Measurements from ENCODE around the gene PCDH9. TPM values are rescaled to one million over a fixed set of nuclear protein-coding genes. Genes with fewer than 3 reads are reported as not detected.

The PCDH9 gene
- total and polyA plus RNA-seq, 2 of the 13 experiments (the other 11 are each of a cell fraction or from before 2014, with no cell fraction given) = 0.09 TPM; not detected in 1

- no peak for TF ChIP-seq SCMH1 (CRISPR knock-in tag; IDR thresholded peaks at IDR 0.05; ENCODE audit: borderline replicate concordance)
- no peak for TF ChIP-seq YY1 (IDR thresholded peaks at IDR 0.05; ENCODE audit: insufficient read depth, insufficient replicate concordance, low read depth, low read length)
- no peak for TF ChIP-seq HNF4G (IDR thresholded peaks at IDR 0.05; ENCODE audit: borderline replicate concordance, low read depth, low read length)
- TF ChIP-seq HNF4G (CRISPR knock-in tag; IDR thresholded peaks at IDR 0.05; ENCODE audit: borderline replicate concordance, low read depth) = no peak
- TF ChIP-seq NCOA1 (CRISPR knock-in tag; IDR thresholded peaks at IDR 0.05) = no peak
- TF ChIP-seq MXD4 (CRISPR knock-in tag; IDR thresholded peaks at IDR 0.05) = no peak
- TF ChIP-seq ELF4 (CRISPR knock-in tag; IDR thresholded peaks at IDR 0.05; ENCODE audit: borderline replicate concordance) = no peak
- no peak for TF ChIP-seq SP4 (CRISPR knock-in tag; IDR thresholded peaks at IDR 0.05)
These were observed 86.5 kb downstream of the PCDH9 start (continued) for GRCh38 chr13:67143544-67144115.

- no peak for DNase-seq (ENCODE audit: low spot score)
- no TSS peak for BruUV-seq (replicated peaks)
- in situ Hi-C loops (cut with HindIII; ENCODE audit: extremely low pct_ligation_motif_present, low pct_unique_long_range_greater_than_20kb) = no loop called here
- ChIA-PET CTCF (ENCODE audit: low intra/inter-chr PET ratio, low total read pairs) (no interaction called here), POLR2A (no interaction called here)
- intact Hi-C loops (cut with micrococcal nuclease; ENCODE audit: unreplicated experiment) = no loop called here
- Histone ChIP-seq H2AFZ (ENCODE audit: low read length) (no peak overlapping the region), H3K9me3 (ENCODE audit: low read length) (no peaks in the 10 kb centered on the region), H3K27me3 (ENCODE audit: control insufficient read depth in 1 of 2, insufficient read depth in 2 of 2, low read length in 2 of 2) (no peaks in the 10 kb centered on the region), H3K27ac (ENCODE audit: extremely low read length, insufficient read depth, low read length) (no peak overlapping the region), H3K4me2 (ENCODE audit: low read depth, low read length) (no peak overlapping the region), H3K4me3 (replicated peaks in 1 of 3; ENCODE audit: insufficient read depth in 1 of 3, low read depth in 2 of 3, low read length in 3 of 3) (no peak overlapping the region), H3K4me1 (ENCODE audit: insufficient read depth, low read length) (no peaks in the 10 kb centered on the region), H4K20me1 (ENCODE audit: insufficient read depth, low read length) (no peaks in the 10 kb centered on the region), H3K79me2 (ENCODE audit: insufficient read depth, low read length) (no peaks in the 10 kb centered on the region), H3K36me3 (replicated peaks in 1 of 2; ENCODE audit: control insufficient read depth in 1 of 2, insufficient read depth in 2 of 2, low read length in 2 of 2) (no peaks in the 10 kb centered on the region), H3K9ac (ENCODE audit: insufficient read depth, low read depth, low read length) (no peak overlapping the region)
- no peak for FAIRE-seq
- ATAC-seq = no peak
- WGBS (ENCODE audit: low lambda C conversion rate) = 0% methylated on average over 2 of the region's 2 CpGs
- TF ChIP-seq HMGXB4 (CRISPR knock-in tag; IDR thresholded peaks at IDR 0.05; ENCODE audit: borderline replicate concordance in 1 of 2, low read depth in 1 of 2) (no peak), MIER2 (CRISPR knock-in tag; IDR thresholded peaks at IDR 0.05) (no peak), HCFC1 (IDR thresholded peaks at IDR 0.05; ENCODE audit: low read depth, low read length) (no peak), SUZ12 (IDR thresholded peaks at IDR 0.05; ENCODE audit: low read depth, low read length) (no peak), ZHX1 (CRISPR knock-in tag; IDR thresholded peaks at IDR 0.05; ENCODE audit: low read depth) (no peak), RFXAP (CRISPR knock-in tag; IDR thresholded peaks at IDR 0.05; ENCODE audit: borderline replicate concordance) (no peak), ZNF260 (CRISPR knock-in tag; IDR thresholded peaks at IDR 0.05; ENCODE audit: borderline replicate concordance, low read depth) (no peak), ZNF282 (IDR thresholded peaks at IDR 0.05; ENCODE audit: partially characterized antibody) (no peak)
These were observed 90.1 kb downstream of the PCDH9 start for GRCh38 chr13:67140006-67140405.
